GM19395 (cell line): ENCODE data around the gene KRTAP3-3.
"Not testable (repeated sequence)": the region's sequence is repeated elsewhere in the genome, so short reads cannot be mapped to it uniquely, and the experiment has no call there.

Experiments
- ATAC-seq: cut with Tn5 transposase; IDR thresholded peaks from one replicate; pipeline ENCODE4 v1.9.1; 2021; ENCODE audit warnings: mild to moderate bottlenecking, moderate library complexity; ENCODE audit not compliant: unreplicated experiment

KRTAP3-3 gene

GRCh38 chr17:41008811-41009210, 14.8 kb upstream of the KRTAP3-3 start, which contains the start of gene KRTAP3-1:
Gene KRTAP3-1, minus strand, starts transcription at chr17:41009128. Its CDS starts 54 bp downstream, at chr17:41009074.
- ATAC-seq = no peak

DNA sequence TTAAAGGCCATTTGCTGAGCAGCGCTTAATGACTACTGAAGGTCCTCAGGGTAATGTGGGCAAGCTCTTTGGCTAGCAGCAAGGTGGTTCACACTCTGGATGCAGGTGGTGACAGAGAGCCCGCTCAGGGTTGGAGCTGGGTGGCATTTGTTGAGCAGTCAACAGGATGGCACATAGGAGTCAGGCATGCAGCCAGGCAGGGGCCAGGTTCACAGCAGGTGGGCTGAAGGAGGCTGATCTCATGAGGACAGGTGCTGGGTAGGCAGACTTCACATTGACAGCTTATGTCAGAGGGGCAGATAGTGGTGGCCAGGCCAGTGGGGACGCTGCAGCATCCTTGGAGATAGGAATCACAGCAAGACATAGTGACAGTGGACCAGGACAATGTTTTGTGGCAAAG, 10.4 kb upstream of the KRTAP3-3 start:
- no peak for ATAC-seq

DNA sequence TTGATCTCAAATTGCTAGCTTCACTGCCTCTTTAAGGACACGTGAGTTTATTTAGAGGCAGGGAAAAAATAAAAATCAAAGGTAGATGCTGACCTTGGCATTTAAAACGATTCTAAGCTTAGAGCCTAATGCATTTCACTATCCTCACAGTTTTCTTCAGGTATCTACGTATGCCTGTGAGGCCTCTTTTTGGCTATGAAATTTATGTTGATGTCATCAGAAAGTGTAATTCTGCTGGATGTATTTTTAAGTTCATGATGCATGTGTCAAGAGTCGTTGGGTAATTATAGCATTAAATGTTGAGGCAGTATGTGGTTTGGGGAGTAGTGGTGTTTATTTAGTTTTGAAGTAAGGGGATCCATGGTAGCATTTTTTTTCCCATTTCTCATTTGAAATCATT, 10.0 kb upstream of the KRTAP3-3 start:
- ATAC-seq = no peak

DNA sequence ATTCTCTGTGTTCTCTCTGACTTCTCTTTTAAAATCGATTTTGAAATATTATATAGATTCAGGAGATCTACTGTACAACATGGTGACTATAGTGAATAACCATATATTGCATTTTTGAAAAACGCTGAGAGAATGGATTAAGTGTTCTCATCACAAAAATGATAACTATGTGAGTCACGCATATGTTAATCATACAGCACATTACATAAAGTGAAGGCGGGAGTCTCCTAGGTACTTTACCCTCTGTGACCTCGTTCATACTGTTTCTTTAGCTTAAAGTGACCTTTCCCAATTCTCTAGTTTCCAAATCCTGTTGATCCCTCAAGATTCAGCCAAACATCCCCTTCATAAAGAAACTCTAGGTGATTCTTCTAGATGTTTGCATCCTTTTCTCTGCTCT, 8.8 kb upstream of the KRTAP3-3 start:
- no peak for ATAC-seq

GRCh38 chr17:41001795-41002194, 7.8 kb upstream of the KRTAP3-3 start:
- ATAC-seq = no peak

DNA sequence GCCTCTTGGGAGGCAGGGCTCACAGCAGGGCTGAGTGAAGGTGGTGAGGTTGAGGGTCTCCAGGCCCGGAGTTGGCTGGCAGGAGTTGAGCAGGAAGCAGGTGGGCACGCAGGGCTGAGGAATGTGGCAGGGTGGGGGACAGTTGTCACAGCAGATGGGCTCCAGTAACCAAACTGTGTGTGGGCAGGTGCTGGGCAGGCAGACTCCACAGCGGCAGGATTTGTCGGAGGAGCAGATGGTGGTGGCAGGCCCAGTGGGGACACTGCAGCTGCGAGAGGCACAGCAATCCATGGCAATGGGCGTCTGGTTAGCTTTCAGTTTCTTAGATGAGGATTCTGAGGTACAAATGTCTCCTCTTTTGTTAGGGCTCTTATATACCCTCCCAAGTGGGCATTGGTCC, 5.6 kb upstream of the KRTAP3-3 start, which contains the start of gene KRTAP3-2:
Gene KRTAP3-2 (minus strand): TSS at position 344 of the 400 bp plus-strand sequence. CDS start 53 bp downstream, at position 291.
- ATAC-seq = not testable (repeated sequence)

- ATAC-seq = no peak
These were observed 3.4 kb upstream of the KRTAP3-3 start for GRCh38 chr17:40997361-40997760.

DNA sequence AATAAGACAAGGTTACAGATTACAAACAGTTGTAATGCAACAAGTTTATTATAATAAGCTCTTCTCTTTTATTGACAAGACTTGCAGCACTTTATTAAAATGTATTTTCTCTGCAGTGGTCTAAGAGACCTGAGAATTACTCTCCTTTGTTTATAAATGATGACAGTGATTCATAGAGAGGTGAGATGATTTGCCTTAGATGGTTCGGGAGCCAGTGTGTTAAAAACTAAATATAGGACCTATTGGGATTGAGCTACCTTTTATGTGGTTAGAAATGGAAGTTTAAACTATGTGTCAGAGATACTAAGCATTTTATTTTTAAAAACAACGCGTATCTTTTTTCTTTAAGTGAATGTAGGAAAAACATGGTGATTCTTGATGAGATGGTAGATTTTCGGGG, 2.9 kb upstream of the KRTAP3-3 start:
- ATAC-seq = no peak

- no peak for ATAC-seq
These were observed 1.2 kb upstream of the KRTAP3-3 start for GRCh38 chr17:40995116-40995515.

- no peak for ATAC-seq
These were observed 880 bp downstream of the KRTAP3-3 start for GRCh38 chr17:40993084-40993483.

- no peak for ATAC-seq
These were observed 1.3 kb downstream of the KRTAP3-3 start for GRCh38 chr17:40992666-40993065.

DNA sequence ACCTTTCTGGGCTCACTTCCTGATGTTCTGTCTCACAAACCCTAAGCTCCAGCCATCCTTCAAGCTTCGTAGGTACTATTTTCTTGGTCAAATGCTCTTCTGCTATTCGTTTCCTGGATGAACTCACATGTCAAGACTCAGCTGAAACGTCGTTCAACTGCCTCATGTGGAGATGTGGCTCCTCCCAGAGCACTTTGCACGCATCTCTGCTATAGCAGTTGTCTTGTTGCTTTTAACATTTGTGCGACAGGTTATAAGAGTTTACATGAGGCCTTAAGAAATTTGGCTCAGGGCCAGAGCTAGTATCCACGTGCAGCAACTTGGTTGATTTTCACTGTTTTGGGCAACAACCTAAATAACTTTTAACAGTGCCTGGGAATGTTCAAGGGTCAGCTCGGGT, 7.0 kb downstream of the KRTAP3-3 start:
- ATAC-seq = no peak

DNA sequence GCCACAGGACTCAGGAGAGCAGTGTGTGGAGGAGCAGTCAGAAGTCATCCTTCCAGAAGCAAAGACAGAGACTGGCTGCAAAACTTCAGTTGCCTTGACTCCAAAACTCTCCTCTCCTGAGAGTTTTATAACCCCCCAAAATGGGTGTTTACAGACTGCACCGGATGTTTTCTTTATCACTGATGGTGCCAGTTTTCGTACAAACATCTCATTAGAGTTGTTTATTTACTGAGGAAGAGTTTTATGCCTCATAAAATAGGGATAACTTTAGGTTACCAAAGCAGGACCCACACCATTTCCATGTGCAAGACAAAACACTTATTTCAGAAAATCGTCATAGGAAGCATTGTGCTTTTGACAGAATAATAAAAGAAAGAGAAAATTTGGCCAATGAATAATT, 9.7 kb downstream of the KRTAP3-3 start, which contains the start of gene KRT40:
Gene KRT40 (minus strand): TSS at position 101 of the 400 bp plus-strand sequence. CDS start 53 bp downstream, at position 48.
- no peak for ATAC-seq

GRCh38 chr17:40981115-40981514, 12.8 kb downstream of the KRTAP3-3 start:
- ATAC-seq = no peak

GRCh38 chr17:40980596-40980995, 13.4 kb downstream of the KRTAP3-3 start:
- ATAC-seq = no peak

GRCh38 chr17:40980117-40980516, 13.8 kb downstream of the KRTAP3-3 start:
- ATAC-seq = no peak

DNA sequence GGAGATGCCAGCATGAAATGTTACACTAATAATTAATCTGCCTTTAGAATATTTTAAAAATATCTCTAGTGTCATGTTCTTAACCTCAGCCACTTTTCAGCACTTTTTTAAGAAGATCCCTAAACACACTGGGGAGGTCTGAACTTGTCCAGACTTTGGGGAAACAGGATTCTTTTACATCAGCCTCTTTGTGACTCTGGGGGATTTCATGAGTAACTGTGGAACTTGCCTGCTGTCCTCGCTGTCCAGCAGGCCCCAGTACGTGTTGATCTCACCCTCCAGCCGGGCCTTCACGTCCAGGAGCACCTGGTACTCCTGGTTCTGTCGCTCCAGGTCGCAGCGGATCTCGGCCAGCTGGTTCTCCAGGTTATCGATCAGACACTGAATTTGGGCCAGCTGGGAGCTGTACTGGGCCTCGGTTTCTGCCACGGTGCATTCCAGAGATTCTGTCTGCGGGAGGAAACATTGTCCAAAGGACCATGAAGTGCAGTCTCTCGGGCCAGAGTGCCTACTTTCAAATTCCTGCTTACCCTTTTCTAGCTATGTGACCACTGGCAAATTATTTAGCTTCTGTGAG, 15.3 kb downstream of the KRTAP3-3 start:
- no peak for ATAC-seq

GRCh38 chr17:40975516-40975915, 18.4 kb downstream of the KRTAP3-3 start:
- no peak for ATAC-seq

- no peak for ATAC-seq
These were observed 19.6 kb downstream of the KRTAP3-3 start for GRCh38 chr17:40974366-40974765.

GRCh38 chr17:40967582-40967981, 26.4 kb downstream of the KRTAP3-3 start:
- no peak for ATAC-seq

- no peak for ATAC-seq
These were observed 27.1 kb downstream of the KRTAP3-3 start, which contains the start of gene KRT39 for GRCh38 chr17:40966848-40967247. Gene KRT39, minus strand, starts transcription at chr17:40966948. Its CDS starts 92 bp downstream, at chr17:40966856.

GRCh38 chr17:40963838-40964237, 30.1 kb downstream of the KRTAP3-3 start:
- no peak for ATAC-seq

GRCh38 chr17:40962059-40962561, 31.9 kb downstream of the KRTAP3-3 start:
- no peak for ATAC-seq
